ENCODE measurements around the gene LRIT2. TPM values are rescaled to one million over a fixed set of nuclear protein-coding genes. Genes with fewer than 3 reads are reported as not detected.
A peak's percentile ranks its signal among the peaks of the same experiment; 100 is the strongest.

LRIT2 gene
- total RNA-seq, 1 donor from 2014 or later: not detected

DNA sequence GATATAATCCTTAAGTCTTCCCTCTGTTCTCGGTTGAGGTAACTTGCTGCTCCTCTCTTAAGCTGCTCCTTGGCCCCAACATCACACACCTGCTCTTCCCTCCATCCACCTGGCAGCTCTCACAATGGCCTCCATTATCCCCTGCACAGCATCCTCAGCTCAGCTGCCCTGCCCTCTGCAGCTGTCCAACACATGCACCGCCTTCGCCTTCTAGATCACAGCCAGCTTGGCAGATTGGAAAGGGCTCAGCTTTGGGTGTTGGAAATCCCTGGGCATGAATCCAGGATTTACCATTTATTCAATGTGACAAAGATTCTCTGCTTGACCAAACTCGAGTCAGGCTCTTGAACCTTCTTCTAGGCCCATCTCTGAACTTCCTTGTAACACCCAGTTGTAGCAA is 40.1 kb upstream of the LRIT2 start:
- TF ChIP-seq, protein P1, sequence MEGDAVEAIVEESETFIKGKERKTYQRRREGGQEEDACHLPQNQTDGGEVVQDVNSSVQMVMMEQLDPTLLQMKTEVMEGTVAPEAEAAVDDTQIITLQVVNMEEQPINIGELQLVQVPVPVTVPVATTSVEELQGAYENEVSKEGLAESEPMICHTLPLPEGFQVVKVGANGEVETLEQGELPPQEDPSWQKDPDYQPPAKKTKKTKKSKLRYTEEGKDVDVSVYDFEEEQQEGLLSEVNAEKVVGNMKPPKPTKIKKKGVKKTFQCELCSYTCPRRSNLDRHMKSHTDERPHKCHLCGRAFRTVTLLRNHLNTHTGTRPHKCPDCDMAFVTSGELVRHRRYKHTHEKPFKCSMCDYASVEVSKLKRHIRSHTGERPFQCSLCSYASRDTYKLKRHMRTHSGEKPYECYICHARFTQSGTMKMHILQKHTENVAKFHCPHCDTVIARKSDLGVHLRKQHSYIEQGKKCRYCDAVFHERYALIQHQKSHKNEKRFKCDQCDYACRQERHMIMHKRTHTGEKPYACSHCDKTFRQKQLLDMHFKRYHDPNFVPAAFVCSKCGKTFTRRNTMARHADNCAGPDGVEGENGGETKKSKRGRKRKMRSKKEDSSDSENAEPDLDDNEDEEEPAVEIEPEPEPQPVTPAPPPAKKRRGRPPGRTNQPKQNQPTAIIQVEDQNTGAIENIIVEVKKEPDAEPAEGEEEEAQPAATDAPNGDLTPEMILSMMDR (conservative IDR thresholded peaks at IDR 0.05): no peak
- Mint-ChIP-seq H3K36me3 (no peaks in the 10 kb centered on the region), H3K4me1 (ENCODE audit: unreplicated experiment) (peaks cover 4% of the 10 kb centered on the region), H3K27me3 (peaks cover 47% of the 10 kb centered on the region), H3K27ac (no peak overlapping the region), H3K4me3 (no peak overlapping the region), H3K9me3 (no peaks in the 10 kb centered on the region)
- DNase-seq (ENCODE audit: extremely low spot score, unreplicated experiment): no peak

DNA sequence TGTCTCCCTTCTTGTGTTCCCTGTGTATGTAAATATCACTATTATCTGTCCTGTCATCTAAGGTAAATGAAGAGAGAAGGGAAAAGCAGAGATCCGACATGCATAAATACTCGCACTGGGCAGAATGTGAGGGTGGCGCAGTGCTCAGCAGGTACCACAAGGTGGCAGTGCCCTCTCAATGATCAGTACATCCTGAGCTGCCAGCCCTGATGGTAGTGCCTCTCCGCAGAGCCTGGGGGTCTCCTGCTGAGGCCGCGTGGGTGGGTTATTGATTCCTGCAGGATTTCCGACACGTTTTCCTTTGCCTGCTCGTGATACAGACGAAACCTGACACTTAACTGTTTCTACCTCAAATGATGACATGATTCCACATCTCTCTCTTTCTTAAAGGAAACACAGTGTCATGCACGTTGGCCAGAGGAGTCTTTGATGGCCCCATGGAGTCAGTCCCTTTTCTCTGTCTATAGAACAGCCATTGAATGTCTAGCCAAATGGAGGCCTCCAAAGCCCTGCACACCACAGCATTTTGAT is 39.3 kb upstream of the LRIT2 start:
- no peak overlapping the region for H3K27ac Mint-ChIP-seq
- H3K4me3 Mint-ChIP-seq: no peak overlapping the region
- H3K9me3 Mint-ChIP-seq: no peaks in the 10 kb centered on the region
- DNase-seq (ENCODE audit: extremely low spot score, unreplicated experiment): no peak
- H3K27me3 Mint-ChIP-seq: peaks cover 47% of the 10 kb centered on the region
- H3K4me1 Mint-ChIP-seq (ENCODE audit: unreplicated experiment): peaks cover 4% of the 10 kb centered on the region
- no peaks in the 10 kb centered on the region for H3K36me3 Mint-ChIP-seq
- TF ChIP-seq, protein P1 (conservative IDR thresholded peaks at IDR 0.05): peak; percentile 95

DNA sequence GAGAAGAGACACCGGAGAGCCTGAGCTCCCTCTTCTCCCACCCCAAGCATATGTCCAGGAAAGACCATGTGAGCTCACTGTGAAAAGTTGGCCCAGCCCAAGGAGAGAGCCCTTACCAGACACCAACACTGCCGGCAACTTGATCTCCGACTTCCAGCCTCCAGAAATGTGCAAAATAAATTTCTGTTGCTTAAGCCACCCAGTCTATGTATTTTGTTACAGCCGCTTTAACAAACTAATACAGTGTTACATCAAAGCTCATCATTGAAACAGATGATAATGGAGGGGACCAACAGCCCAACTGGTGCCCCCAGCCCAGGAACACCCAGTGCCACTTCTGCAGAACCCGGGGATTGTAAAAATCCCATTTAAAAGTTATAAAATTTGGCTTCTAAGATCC is 38.4 kb upstream of the LRIT2 start:
- H3K36me3 Mint-ChIP-seq: no peaks in the 10 kb centered on the region
- peaks cover 42% of the 10 kb centered on the region for H3K27me3 Mint-ChIP-seq
- H3K27ac Mint-ChIP-seq: no peak overlapping the region
- no peak for DNase-seq (ENCODE audit: extremely low spot score, unreplicated experiment)
- H3K9me3 Mint-ChIP-seq: no peaks in the 10 kb centered on the region
- H3K4me1 Mint-ChIP-seq (ENCODE audit: unreplicated experiment): peaks cover 4% of the 10 kb centered on the region
- TF ChIP-seq, protein P1 (conservative IDR thresholded peaks at IDR 0.05): no peak
- no peak overlapping the region for H3K4me3 Mint-ChIP-seq

DNA sequence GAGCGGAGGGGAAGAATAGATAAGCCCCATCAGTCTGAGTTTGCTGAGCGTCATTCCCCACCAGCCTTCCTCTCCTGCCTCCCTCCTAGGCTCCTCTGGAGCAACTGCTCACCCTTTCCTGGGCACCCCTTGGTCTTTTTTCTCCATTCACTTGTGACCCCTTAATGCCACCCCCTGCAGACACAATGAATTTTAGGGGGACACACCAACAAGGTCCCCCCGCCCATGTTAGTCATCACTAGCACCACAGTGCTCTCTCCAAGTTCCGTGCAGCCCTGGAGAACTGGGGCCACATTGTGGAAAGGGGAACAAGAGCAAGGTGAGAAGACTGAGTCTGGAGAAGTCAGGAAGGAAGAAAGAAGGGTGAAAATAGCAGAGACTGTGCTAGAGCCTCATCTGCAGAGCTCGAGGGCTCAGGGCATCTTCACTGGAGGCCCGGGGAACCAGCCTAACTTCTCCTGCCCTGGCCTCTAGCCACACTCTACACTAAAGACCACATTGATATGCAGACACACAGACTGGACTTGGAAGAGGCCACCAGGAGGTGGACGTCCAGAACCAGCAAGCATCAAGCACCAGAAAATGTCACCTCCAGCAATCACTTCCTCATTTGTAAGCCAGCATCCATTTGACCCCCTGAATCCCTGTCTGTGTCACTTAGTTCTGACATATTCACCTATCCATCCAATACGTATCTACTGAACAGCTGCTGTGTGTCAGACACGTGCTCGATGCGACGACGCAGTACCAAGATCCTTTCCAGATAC is 37.0 kb upstream of the LRIT2 start:
- Mint-ChIP-seq H3K27ac (no peak overlapping the region), H3K9me3 (no peaks in the 10 kb centered on the region), H3K36me3 (no peaks in the 10 kb centered on the region), H3K4me3 (no peak overlapping the region), H3K27me3 (peaks cover 37% of the 10 kb centered on the region), H3K4me1 (ENCODE audit: unreplicated experiment) (peaks cover 4% of the 10 kb centered on the region)
- TF ChIP-seq, protein P1 (conservative IDR thresholded peaks at IDR 0.05): no peak
- no peak for DNase-seq (ENCODE audit: extremely low spot score, unreplicated experiment)

DNA sequence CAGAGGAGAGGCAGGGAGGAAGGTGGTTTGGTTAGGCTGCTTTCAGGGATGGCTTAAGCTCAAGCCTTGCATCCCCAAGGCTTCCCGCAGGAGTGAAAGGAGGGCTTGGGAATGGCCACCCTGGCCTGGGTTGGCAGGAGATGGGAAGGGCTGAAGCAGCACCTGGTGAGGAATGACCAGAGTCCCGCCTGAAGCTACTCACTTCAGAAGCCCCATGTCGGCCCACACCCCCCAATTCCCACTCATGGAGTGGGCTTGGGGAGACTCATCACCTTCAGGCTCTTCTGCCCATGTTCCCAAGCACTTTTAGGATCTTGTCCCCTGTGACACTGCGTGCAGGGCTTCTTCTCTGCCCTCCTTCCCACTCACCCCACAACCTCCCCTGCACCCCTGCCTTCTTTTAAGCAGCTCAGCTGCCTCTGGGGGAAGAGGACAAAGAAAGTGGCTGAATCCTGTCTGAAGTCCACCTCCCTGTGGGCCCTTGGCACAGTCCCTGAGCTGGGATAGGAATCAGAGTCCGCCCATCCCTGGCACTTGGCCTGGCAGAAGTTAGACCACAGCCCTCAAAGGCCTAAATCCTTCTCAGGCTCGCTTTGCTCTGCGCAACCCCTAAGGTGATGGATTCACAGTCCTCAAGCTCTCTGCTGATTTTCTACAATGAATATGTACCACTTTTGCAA is 36.0 kb upstream of the LRIT2 start:
- Mint-ChIP-seq H3K27me3 (peaks cover 37% of the 10 kb centered on the region), H3K9me3 (no peaks in the 10 kb centered on the region), H3K4me3 (no peak overlapping the region), H3K36me3 (no peaks in the 10 kb centered on the region), H3K27ac (no peak overlapping the region), H3K4me1 (ENCODE audit: unreplicated experiment) (peaks cover 4% of the 10 kb centered on the region)
- peak; percentile 57 for DNase-seq (ENCODE audit: extremely low spot score, unreplicated experiment)
- TF ChIP-seq, protein P1 (conservative IDR thresholded peaks at IDR 0.05): no peak
